Fibroblast of skin of abdomen (primary cell): ENCODE data around the gene TEDC1.

Experiments
- DNase-seq: peaks from one replicate; pipeline ENCODE4 v3.0.0-alpha.2; 2013

The TEDC1 gene

DNA sequence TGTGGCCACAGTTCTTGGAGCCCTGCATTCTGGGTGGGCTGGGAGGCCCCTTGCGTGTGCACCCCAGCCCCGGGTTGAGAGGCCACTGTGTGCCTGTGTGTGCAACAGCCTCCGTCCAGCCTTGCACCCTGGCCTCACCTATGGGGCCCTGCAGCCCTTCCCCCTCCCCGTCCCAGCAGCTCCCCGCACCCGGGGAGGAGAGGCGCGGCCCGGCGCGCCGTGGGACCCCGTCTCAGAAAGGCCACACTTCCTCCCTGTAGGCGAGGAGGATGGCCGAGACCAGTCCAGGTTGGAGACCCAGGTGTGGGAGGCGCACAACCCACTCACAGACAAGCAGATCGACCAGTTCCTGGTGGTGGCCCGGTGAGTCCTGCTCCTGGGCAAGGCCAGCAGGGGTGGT lies 33.0 kb upstream of the TEDC1 start:
- no peak for DNase-seq

DNA sequence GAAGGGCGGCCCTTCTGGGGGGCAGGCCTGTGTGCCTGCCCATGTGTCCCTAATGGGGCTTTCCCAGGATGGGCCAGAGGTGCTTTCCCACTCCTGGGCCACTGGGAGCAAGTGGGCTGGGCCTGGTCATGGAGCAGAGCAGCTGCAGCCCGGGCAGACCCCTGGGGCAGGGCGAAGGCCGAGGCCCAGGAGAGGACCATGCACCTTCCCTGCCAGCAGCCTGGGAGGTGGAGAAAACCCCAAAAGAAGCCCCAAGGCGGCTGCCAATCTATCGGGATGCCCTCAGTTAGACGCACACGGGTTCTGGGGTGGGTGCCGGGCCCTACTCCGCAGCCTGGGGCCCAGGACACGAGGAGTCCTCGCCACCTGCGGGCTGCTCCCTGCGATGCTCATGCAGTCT lies 32.5 kb upstream of the TEDC1 start:
- DNase-seq, result no peak

DNA sequence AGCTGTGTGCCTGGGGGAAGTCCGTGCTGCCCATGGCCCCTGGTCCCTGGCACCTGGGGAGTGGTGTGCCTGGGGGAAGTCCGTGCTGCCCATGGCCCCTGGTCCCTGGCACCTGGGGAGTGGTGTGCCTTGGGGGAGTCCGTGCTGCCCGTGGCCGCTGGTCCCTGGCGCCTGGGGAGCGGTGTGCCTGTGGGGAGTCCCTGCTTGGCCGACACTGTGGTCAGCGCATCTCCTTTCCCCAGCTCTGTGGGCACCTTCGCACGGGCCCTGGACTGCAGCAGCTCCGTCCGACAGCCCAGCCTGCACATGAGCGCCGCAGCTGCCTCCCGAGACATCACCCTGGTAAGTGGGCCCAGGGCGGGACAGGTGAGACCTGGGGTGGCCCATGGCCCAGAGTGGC lies 30.9 kb upstream of the TEDC1 start:
- no peak for DNase-seq

DNA sequence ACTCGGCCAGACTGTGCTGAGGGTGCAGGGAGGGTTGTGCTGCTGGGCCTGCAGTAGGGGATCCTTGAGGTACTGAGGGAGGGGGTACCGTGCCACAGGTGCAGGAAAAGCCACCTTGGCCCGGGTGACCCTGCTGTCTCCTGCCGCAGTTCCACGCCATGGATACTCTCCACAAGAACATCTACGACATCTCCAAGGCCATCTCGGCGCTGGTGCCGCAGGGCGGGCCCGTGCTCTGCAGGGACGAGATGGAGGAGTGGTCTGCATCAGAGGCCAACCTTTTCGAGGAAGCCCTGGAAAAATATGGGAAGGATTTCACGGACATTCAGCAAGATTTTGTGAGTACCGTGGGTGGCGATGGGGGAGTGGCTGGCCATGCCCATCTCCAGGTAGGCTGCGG lies 30.4 kb upstream of the TEDC1 start:
- no peak for DNase-seq

DNA sequence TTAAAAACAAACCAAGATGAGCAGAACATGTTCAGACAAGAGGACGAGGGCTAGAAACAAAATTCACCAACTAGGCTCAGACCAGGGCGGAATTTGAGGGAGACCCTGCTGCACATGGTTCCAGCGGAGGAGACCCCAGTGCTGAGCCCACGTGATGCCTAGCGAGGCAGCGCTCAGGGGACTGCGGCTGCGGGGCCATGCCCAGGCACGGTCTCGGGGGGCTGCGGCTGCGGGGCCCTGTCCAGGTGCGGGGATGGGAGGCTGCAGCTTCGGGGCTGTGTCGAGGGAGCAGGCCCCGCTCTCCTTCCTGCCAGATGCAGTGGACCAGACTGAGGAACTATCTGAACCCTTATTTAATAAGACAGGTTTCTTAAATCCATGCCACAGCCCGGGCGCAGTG lies 29.1 kb upstream of the TEDC1 start:
- DNase-seq, result no peak

DNA sequence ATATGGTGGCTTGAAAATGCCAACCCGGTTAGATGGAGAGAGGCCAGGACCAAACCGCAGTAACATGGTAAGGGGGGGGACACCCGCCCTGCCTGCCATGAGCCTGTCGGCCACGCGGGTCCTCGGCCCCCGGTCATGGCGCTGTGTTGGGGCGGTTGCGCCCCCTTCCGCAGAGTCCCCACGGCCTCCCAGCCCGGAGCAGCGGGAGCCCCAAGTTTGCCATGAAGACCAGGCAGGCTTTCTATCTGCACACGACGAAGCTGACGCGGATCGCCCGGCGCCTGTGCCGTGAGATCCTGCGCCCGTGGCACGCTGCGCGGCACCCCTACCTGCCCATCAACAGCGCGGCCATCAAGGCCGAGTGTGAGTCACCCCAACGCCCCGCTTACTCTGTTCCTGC lies 26.5 kb upstream of the TEDC1 start:
- DNase-seq, result no peak

DNA sequence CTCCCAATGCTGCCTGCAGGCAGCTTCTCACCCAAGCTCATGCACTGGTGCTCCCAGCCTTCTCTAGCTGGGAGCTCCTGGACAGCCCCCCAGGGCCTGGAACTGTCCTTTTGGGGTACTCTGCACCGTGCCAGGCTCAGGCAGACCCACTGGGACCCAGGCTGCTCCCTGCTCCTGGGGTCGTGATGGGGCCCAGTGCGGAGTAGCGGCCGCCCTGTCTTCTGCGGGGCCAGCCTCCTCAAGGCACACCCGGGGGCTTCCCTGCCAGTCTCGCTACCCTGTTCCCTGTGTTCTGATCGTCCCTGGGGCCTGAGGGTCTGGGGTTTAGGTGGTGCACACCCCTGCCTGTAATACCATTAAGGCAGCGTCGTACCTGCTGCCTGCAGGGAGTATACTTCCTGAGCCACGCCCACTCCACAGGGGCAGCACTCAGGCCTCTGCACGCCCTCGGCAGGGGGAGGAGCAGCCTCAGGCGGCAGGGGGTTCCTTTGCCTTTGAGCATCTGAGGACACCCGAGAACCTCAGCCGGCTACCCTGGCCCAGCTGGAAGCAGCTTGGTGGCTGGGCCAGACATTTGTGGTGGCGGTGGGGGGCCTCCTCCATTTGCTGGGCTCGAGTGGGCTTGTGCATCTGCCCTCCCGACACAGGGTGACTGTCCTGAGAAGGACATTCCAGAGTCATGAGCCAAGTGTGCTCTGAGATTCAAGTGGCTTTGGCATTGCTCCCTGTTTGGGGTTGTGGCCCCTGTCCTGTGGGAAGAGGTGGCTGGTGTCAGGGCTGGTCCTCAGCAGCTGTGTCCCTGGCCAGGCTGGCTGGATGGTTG lies 25.6 kb upstream of the TEDC1 start:
- no peak for DNase-seq

DNA sequence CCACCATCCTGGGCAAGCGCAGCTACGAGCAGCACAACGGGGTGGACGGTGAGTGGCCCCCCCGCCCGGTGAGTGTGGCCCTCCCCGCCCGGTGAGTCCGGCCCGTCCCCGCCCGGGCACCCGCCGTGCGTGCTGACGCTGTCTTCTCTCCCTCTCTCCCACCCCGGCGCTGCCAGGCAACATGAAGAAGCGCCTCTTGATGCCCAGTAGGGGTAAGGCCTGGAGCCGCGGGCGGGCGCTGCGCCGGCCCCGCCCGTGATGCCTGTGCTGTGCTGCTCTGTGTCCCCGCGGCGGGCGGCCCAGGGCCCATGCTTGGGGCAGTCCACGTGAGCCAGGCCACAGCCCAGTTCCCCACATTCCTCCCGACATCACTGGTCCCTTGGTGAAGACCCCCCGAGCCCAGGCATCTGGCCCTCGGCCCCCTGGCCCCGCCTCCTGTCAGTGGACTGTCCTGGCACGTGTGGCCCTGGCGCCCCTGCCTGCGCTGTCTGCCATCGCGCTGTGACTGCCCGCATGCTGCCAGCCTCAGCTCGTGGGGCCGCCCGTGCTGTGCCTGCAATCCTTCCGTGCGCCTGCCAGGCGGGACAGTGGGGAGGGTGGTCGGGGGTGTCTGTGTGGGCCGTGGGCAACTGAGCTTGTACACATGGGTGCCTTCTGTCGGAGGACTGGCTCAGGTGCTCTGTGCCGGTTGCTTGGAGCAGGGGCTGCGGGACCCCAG lies 24.4 kb upstream of the TEDC1 start:
- DNase-seq, result no peak

DNA sequence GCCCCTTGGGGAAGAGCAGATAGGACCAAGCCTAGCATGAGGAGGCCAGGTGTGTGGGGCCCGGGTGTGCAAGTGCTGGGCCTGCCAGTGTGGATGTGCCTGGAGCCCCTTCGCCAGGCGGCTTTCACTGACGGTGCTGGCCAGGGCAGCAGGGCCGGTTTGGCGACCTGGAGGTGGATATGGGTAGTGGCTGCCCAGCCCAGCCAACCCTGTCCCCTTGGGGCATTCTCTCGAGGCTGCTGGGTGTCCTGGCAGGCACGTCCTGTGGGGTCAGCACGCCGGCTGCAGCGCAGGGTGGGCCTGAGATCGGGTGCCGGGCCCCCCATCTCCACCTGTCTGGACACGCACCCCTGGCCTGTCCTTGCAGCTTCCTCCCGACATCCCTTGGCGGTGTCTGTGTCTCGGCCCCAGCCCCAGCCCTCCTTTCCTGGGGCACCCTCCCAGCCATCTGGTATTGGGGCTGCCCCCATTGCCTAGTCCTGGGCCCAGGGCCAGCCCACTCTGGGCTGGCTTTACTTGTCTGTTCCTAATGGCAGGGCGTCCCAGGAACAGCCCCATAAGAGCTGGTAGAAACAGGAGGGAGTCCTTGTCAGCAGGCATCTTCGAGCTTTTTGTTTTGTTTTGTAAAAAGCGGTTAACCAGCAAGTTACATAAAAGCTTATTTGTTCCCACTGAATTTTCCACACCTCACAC lies 23.7 kb upstream of the TEDC1 start:
- DNase-seq, result no peak

DNA sequence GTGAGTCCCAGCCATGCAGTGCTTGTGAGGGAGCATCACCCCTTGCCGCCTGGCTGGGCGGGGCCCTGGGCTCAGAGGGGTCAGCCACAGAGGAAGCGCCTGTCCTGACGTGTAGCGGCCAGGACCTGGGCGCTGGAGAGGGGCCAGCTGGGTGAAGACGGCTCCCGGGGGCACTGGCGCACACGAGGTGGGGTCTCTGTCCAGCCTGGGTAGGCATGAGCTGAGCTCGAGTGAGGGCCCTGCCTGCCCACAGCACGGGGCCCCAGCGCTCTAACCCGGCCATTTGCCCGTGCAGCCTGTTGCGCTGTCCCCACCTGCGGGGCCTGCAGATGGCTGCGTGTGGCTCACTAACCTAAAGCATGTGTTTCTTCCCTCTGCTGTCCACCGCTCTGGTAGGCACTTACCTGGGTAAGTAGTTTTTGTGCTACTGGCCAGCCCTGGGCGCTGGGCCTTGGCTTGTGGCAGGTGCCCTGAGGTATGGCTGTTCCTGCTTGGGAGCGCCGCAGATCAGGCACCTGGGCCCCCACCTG lies 23.0 kb upstream of the TEDC1 start:
- DNase-seq, result no peak

DNA sequence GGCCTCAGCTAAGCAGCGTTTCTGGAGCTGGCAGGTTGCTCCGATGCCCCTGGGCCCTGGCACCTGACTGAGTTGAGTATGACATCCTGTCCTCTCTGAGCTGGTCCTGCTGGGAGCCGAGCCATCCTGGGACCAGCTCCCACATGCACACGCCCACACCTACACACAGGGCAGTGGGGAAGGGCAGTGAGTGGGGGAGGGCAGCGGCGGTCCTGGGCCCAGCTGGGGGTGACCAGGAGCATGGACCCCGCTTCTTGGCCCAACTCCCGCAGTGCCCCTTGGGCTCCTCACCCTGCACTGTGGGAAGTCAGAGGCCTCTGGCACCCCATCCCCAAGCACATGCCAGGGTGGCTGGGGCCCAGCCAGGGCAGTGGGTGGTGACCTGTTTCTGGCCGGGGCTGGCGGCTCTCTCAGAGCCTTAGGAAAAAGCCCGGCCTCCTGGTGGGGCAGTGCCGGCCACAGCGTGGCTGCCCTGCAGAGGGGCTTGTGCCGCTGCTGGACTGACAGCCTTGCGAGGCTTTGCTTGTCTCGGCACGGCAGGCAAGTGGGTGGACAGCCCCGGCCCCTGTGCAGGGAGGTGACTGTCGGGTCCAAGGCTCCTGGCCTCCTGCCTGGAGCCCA lies 22.3 kb upstream of the TEDC1 start:
- no peak for DNase-seq

DNA sequence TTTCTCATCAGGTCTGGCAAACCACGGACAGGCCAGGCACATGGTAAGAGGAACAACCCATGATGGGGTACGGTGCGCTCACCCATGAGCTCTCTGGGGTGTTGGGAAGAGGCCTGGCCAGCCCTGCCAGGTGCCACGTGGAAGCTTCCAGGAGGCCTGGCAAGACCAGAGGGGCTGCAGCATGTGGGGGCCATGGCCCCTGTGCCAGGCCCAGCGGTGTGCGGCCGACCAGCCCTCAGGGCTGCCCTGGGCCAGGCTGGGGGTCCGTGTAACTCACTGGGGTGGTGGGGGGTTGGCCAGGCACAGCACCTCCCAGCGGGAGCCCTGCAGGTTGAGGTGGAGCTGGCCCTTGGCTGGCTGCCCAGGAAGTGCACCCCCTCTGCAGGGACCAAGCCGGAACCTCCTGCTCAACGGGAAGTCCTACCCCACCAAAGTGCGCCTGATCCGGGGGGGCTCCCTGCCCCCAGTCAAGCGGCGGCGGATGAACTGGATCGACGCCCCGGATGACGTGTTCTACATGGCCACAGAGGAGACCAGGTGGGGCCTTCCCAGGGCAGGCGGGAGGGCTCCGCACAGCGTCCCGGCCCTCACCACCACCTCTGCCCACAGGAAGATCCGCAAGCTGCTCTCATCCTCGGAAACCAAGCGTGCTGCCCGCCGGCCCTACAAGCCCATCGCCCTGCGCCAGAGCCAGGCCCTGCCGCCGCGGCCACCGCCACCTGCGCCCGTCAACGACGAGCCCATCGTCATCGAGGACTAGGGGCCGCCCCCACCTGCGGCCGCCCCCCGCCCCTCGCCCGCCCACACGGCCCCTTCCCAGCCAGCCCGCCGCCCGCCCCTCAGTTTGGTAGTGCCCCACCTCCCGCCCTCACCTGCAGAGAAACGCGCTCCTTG lies 21.3 kb upstream of the TEDC1 start:
- DNase-seq, result no peak

DNA sequence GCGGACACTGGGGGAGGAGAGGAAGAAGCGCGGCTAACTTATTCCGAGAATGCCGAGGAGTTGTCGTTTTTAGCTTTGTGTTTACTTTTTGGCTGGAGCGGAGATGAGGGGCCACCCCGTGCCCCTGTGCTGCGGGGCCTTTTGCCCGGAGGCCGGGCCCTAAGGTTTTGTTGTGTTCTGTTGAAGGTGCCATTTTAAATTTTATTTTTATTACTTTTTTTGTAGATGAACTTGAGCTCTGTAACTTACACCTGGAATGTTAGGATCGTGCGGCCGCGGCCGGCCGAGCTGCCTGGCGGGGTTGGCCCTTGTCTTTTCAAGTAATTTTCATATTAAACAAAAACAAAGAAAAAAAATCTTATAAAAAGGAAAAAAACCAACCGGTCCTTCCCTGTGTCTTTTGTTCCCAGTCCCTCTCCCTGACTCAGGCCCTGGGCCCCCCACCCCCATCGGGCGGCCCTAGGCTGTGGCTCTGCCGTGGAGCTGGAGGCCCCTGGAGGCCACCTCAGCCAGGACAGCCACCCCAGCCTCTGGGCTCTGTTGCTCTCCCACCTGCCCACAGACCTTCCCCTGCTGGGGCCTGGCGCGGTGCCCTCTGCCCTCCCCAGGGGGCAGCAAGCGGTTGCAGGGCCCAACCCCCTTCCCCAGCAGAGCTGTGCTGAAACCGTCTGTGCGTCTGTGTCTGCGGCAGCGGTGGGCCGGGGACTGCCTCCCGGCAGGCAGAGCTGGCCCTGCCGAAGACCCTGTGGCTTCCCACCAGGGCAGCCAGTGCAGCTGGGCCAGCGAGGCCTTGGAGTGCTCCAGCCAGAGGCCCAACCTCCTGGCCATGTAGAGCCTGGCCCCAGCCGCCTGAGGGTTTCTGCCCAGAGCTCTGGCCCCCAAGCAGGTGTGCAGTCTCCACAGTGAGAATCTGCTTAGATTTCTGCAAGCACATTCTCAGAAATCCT lies 20.4 kb upstream of the TEDC1 start:
- no peak for DNase-seq

DNA sequence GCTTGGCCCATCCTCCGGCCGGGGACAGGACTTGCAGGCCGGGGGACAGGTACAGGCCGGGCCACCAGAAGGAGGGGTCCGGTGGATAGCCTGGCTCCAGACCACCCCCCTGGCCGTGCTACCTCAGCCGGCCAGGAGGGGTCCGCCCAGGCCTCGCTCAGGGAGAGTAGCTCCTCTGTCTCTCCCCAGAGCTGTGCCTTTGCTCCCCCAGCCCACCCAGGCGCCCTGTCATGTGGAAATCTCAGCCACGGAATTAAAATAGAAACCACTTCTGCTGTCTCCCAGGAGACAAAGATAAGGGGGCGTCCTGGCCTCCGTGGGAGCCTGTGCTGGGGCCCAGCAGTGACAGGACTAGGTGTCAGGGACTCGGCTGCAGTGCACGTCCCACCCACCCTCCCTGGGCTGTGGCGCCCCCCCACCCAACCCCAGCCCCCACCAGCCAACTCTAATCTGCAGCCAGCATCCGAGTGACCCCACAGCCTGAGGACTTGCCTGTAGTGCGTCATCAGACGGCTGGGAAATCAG lies 19.7 kb upstream of the TEDC1 start:
- no peak for DNase-seq

DNA sequence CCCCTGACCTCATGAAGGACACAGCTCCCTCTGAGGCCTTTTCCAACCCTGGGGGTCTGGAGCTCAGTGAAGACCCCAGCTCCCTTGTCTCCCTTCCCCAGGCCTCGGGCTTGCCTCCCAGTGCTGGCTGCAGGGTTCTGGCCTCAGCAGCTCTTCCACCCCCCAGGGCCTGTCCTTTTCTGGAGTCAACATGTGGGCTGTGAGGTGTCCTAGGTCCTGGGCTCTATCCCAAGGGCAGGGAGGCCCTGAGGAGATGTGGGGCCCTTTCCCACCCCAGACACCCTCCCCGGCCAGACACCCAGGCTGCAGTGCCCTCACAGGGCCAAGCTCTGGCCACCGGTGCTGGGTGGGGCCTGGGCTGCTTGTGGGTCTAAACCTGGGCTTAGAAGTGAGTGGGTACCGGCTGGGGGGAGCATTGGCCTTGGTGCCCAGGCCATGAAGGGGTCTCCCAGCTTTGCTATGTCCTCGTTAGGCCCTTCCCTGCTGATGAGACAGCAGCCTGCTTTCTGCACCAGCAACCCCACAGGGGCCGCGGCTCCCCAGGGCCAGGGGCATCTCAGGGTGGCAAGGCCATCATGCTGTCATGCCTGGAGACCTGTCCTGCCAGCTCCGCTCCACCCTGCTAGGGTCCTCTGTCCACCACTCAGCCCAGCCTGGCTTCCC lies 19.1 kb upstream of the TEDC1 start:
- no peak for DNase-seq

DNA sequence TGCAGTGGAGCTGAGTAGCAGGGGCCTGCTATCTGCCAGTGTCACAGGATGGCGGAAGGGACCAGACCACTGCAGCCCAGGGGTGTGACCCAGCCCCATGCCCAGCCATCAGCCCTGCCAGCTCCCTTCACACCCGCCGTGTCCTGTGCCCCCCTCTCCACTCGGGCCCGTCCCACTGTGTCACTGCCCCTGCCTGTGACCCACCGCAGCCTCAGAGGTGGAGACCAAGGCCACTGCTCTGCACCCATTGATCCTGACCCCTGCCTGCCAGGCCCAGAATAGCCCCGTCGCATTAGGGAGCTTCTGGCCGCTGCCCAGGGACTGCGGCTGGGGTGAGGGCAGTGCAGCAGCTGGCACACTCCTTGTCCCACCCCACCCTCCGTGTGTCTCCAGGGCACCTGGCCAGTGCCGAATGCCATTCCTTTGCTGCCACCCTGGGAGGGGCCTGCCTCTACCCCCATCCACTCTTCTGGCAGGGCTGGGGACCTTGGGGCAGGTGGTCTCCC lies 18.5 kb upstream of the TEDC1 start:
- no peak for DNase-seq

DNA sequence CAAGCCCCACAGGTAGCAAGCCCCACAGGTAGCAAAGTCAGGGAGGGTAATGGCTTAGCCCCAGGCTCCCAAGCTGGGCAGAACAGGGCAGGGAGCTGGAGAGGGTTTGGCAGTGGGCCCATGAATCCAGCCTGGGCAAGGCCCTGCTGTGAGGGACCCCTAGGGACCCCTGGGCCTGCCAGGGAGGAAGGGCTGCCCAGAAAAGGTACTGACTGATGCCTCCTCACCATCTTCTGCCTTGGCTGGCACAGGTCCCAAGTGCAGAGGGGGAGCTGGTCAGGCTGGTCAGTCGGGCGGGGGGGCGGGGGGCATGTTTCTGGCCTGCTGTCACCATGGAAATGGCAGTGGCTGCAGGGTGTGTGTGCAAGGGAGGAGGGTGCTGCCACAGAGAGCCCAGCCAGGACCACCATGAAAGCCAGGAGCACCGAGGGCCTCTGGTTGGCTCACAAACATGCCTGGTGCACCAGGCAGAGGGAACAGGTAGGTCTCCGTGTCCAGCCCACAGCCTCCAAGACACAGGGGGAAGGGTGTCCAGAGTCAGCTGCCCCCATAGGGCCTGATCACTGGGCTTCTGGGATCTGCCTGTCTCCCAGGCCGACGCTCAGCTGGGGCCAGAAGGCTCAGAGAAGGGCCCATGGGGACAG lies 17.9 kb upstream of the TEDC1 start:
- DNase-seq, result no peak

DNA sequence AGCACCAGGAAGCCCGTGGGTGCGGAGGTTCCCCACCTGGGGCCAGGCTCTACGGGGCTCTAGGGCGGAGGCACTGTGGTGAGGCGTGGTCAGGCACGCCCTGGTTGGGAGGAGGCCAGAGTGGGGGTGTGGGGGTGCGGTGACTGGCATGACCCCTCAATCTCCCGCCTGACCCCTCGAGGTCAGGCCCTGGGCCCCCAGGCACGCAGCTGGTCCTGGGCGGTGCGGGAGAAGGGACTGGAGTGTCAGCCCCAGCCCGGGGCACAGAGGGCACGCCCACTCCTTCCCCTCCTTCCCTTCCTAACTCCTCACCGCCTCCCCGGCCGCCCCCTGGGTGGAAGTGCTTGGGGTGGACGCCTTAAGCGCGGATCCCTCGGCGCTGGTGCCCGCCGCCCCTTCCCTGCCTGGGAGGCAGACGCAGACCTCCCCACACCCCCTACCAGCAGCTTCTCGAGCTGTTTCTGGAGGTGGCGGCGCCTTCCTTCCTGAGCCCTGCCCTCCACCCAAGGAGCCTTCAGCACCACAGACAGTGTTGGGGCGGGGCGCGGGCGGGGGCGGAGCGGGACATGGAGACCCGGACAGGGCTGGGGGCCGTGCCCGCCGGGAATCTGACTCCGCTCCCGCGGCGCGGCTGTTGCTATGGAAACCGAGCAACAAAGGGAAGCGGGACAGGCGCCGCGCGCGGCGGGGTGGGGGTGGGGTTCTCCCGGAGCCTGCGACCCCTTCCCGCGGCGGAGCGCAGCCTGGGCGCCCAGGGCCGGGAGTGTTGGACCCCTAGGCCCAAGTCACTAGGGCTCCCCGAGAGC lies 17.2 kb upstream of the TEDC1 start:
- DNase-seq, result peak; percentile 82
